ENCODE measurements around the gene SARNP. TPM values are rescaled to one million over a fixed set of nuclear protein-coding genes. Genes with fewer than 3 reads are reported as not detected.

SARNP gene
- total RNA-seq, 4 donors from 2014 or later, result 46.5 to 66.2 (median 62.8) TPM

DNA sequence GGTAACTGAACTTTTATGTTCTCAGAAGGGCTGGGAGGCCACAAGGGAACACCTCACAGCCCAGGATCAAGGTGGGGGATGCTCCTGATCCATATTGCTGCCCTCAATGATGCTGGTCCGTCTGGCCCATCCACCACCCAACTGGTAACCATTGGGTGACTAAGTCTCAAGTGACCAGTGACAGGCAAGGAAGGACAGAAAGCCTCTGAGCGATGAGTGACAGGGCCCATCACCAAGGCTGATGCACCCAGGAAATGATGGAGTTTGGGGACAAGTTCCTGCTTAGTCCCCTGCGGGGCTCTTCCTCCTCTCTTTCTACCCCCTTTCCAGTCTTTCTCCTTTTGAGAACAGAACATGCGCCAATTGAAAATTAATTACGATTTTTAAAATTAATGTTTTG is 27.8 kb upstream of the SARNP start:
- peak overlapping the region; percentile 45 to 87 (median 82) for H3K27ac ChIP-seq
- intact Hi-C loops (cut with DNase I; ENCODE audit: low total_unique reads), result no loop called here
- TF ChIP-seq CTCF (IDR thresholded peaks at IDR 0.05 in 4 of 5, conservative IDR thresholded peaks at IDR 0.05 in 1 of 5) (no peak), POLR2A (IDR thresholded peaks at IDR 0.05) (no peak)

DNA sequence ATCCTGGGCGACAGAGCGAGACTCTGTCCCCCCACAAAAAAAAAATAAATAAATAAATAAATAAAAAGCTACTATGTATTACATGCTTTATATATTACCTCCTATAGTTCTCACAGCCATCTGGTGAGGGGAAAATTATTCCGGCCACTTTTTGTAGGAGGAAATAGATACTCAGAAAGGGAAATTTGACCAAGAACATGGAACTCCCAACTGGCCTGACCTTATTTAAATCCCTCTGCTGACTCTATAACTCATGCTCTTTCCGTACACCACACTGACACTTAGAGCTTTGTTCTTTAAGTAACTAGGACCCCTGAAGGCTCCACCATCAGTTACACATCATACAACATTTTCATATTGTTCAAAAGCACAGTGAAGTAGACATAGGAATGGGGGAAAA is 27.4 kb upstream of the SARNP start:
- intact Hi-C loops (cut with DNase I; ENCODE audit: low total_unique reads), result no loop called here
- H3K27me3 ChIP-seq, result peaks cover 0 to 7% (median 6%) of the 10 kb centered on the region in 3 donors
- DNase-seq (no peak), ATAC-seq (no peak)
- no peaks in the 10 kb centered on the region for H3K9me3 ChIP-seq
- H3K4me1 ChIP-seq, result peaks cover 0 to 3% of the 10 kb centered on the region in 2 donors
- TF ChIP-seq CTCF (IDR thresholded peaks at IDR 0.05 in 4 of 5, conservative IDR thresholded peaks at IDR 0.05 in 1 of 5) (no peak), POLR2A (IDR thresholded peaks at IDR 0.05) (no peak)
- peak overlapping the region; percentile 45 to 87 (median 82) for H3K27ac ChIP-seq
- in situ Hi-C loops (cut with MboI; ENCODE audit: low sequenced_read_pairs in 4 of 4), result no loop called here
- no peaks in the 10 kb centered on the region for H3K36me3 ChIP-seq
- H3K4me3 ChIP-seq, result no peak overlapping the region

More for the DNA sequence above, 27.8 kb upstream of the SARNP start:
- peaks cover 0 to 3% of the 10 kb centered on the region in 2 donors for H3K4me1 ChIP-seq
- in situ Hi-C loops (cut with MboI; ENCODE audit: low sequenced_read_pairs in 4 of 4), result no loop called here
- H3K27me3 ChIP-seq, result peaks cover 0 to 11% (median 6%) of the 10 kb centered on the region in 3 donors
- ATAC-seq (no peak), DNase-seq (no peak)
- no peak overlapping the region for H3K4me3 ChIP-seq
- no peaks in the 10 kb centered on the region for H3K9me3 ChIP-seq
- H3K36me3 ChIP-seq, result no peaks in the 10 kb centered on the region

- H3K27me3 ChIP-seq, result peaks cover 0 to 3% (median 2%) of the 10 kb centered on the region in 3 donors
- no peaks in the 10 kb centered on the region for H3K9me3 ChIP-seq
- H3K27ac ChIP-seq, result peak overlapping the region in 1 of 4 donors; percentile 32
- H3K4me3 ChIP-seq, result no peak overlapping the region
- no peaks in the 10 kb centered on the region for H3K36me3 ChIP-seq
- TF ChIP-seq POLR2A (IDR thresholded peaks at IDR 0.05) (no peak), CTCF (IDR thresholded peaks at IDR 0.05 in 4 of 5, conservative IDR thresholded peaks at IDR 0.05 in 1 of 5) (no peak)
- intact Hi-C loops (cut with DNase I; ENCODE audit: low total_unique reads), result no loop called here
- peaks cover 0 to 3% of the 10 kb centered on the region in 2 donors for H3K4me1 ChIP-seq
- no peak for DNase-seq
- no peak for ATAC-seq
- in situ Hi-C loops (cut with MboI; ENCODE audit: low sequenced_read_pairs in 4 of 4), result no loop called here
Measured at GRCh38 chr12:55843431-55843830, 25.9 kb upstream of the SARNP start.

- peak within 1 kb of the TSS in 3 of 4 donors; percentile 20 to 44 (median 39) for H3K4me3 ChIP-seq
- H3K4me1 ChIP-seq, result peaks cover 0 to 3% of the 10 kb centered on the region in 2 donors
- no peaks in the 10 kb centered on the region for H3K36me3 ChIP-seq
- in situ Hi-C loops (cut with MboI; ENCODE audit: low sequenced_read_pairs in 4 of 4), result no loop called here
- H3K27me3 ChIP-seq, result peaks cover 0 to 5% (median 2%) of the 10 kb centered on the region in 3 donors
- H3K27ac ChIP-seq, result peak within 1 kb of the TSS in 3 of 4 donors; percentile 17 to 52 (median 32)
- DNase-seq (no peak), ATAC-seq (peak; percentile 44 to 56)
- intact Hi-C loops (cut with DNase I; ENCODE audit: low total_unique reads), result no loop called here
- H3K9me3 ChIP-seq, result no peaks in the 10 kb centered on the region
- TF ChIP-seq CTCF (IDR thresholded peaks at IDR 0.05 in 4 of 5, conservative IDR thresholded peaks at IDR 0.05 in 1 of 5), result no peak
- TF ChIP-seq POLR2A (IDR thresholded peaks at IDR 0.05), result peak in 1 of 2 donors; percentile 14
Measured at GRCh38 chr12:55842681-55843429, 25.3 kb upstream of the SARNP start, which contains the start of gene MMP19. TSS of gene MMP19 (minus strand) at chr12:55842936. CDS start at chr12:55842830, 106 bp downstream.

Measured in gastrocnemius medialis (tissue), 4 donors.